ENCODE results near the gene MACF1.

The MACF1 gene

GRCh38 chr1:39425634-39426033 is 221.1 kb downstream of the MACF1 start:
- DNase-seq, result no peak
- no peak for TF ChIP-seq CTCF (IDR thresholded peaks at IDR 0.05; ENCODE audit: low read length)
- TF ChIP-seq EZH2phosphoT487 (IDR thresholded peaks at IDR 0.05; ENCODE audit: low read length), result no peak
- no peak for TF ChIP-seq EZH2 (optimal IDR thresholded peaks at IDR 0.05; ENCODE audit: low read depth, low read length)
- H2AFZ ChIP-seq (ENCODE audit: low read length), result no peak overlapping the region
- H3K27ac ChIP-seq (ENCODE audit: low read length), result no peak overlapping the region
- H4K20me1 ChIP-seq (ENCODE audit: insufficient read depth, low read length), result no peaks in the 10 kb centered on the region
- no peaks in the 10 kb centered on the region for H3K27me3 ChIP-seq (replicated peaks; ENCODE audit: insufficient read depth, low read length)
- H3K4me3 ChIP-seq (ENCODE audit: low read length), result no peak overlapping the region
- H3K9me2 ChIP-seq (replicated peaks; ENCODE audit: insufficient read depth, low read length), result no peaks in the 10 kb centered on the region
- no peaks in the 10 kb centered on the region for H3K9me3 ChIP-seq (replicated peaks; ENCODE audit: insufficient read depth, low read length)
- H3F3A ChIP-seq (ENCODE audit: insufficient read depth, low read length), result no peaks in the 10 kb centered on the region; the same call in 1 of the 2 replicates
- H3K79me2 ChIP-seq (ENCODE audit: low read length), result peaks cover 19% of the 10 kb centered on the region
- H3K4me1 ChIP-seq (ENCODE audit: low read length), result 0 out of 2 replicates have a peak, but pooled peaks cover under 1% of the 10 kb centered on the region
- no peak overlapping the region for H3K4me2 ChIP-seq (ENCODE audit: low read depth, low read length)
- no peak overlapping the region for H3K9ac ChIP-seq (ENCODE audit: low read length)
- H3K36me3 ChIP-seq (replicated peaks; ENCODE audit: insufficient read depth, low read length), result peaks cover 21% of the 10 kb centered on the region; the same call in 1 of the 2 replicates

- Histone ChIP-seq H2AFZ (ENCODE audit: low read length) (no peak overlapping the region), H3K9ac (ENCODE audit: low read length) (no peak overlapping the region), H3K79me2 (ENCODE audit: low read length) (peaks cover 16% of the 10 kb centered on the region), H3K9me2 (replicated peaks; ENCODE audit: insufficient read depth, low read length) (no peaks in the 10 kb centered on the region), H3K36me3 (replicated peaks; ENCODE audit: insufficient read depth, low read length) (peaks cover 27% of the 10 kb centered on the region; the same call in 1 of the 2 replicates), H3K4me2 (ENCODE audit: low read depth, low read length) (no peak overlapping the region), H3K4me3 (ENCODE audit: low read length) (no peak overlapping the region), H3K27me3 (replicated peaks; ENCODE audit: insufficient read depth, low read length) (no peaks in the 10 kb centered on the region), H3K27ac (ENCODE audit: low read length) (no peak overlapping the region), H4K20me1 (ENCODE audit: insufficient read depth, low read length) (no peaks in the 10 kb centered on the region), H3K4me1 (ENCODE audit: low read length) (no peaks in the 10 kb centered on the region), H3F3A (ENCODE audit: insufficient read depth, low read length) (no peaks in the 10 kb centered on the region; the same call in 1 of the 2 replicates), H3K9me3 (replicated peaks; ENCODE audit: insufficient read depth, low read length) (no peaks in the 10 kb centered on the region)
- no peak for DNase-seq
- no peak for TF ChIP-seq EZH2phosphoT487 (IDR thresholded peaks at IDR 0.05; ENCODE audit: low read length)
- TF ChIP-seq EZH2 (optimal IDR thresholded peaks at IDR 0.05; ENCODE audit: low read depth, low read length), result no peak
- no peak for TF ChIP-seq CTCF (IDR thresholded peaks at IDR 0.05; ENCODE audit: low read length)
These were observed 221.9 kb downstream of the MACF1 start for GRCh38 chr1:39426346-39426745.

GRCh38 chr1:39427374-39427773 is 222.9 kb downstream of the MACF1 start:
- Histone ChIP-seq H3K79me2 (ENCODE audit: low read length) (peaks cover 12% of the 10 kb centered on the region), H2AFZ (ENCODE audit: low read length) (no peak overlapping the region), H3K9ac (ENCODE audit: low read length) (no peak overlapping the region), H3K9me2 (replicated peaks; ENCODE audit: insufficient read depth, low read length) (no peaks in the 10 kb centered on the region), H3K9me3 (replicated peaks; ENCODE audit: insufficient read depth, low read length) (no peaks in the 10 kb centered on the region), H3K27me3 (replicated peaks; ENCODE audit: insufficient read depth, low read length) (no peaks in the 10 kb centered on the region), H3K27ac (ENCODE audit: low read length) (no peak overlapping the region), H3F3A (ENCODE audit: insufficient read depth, low read length) (no peaks in the 10 kb centered on the region; the same call in 1 of the 2 replicates), H3K4me1 (ENCODE audit: low read length) (no peaks in the 10 kb centered on the region), H3K4me2 (ENCODE audit: low read depth, low read length) (no peak overlapping the region), H4K20me1 (ENCODE audit: insufficient read depth, low read length) (no peaks in the 10 kb centered on the region), H3K4me3 (ENCODE audit: low read length) (no peak overlapping the region), H3K36me3 (replicated peaks; ENCODE audit: insufficient read depth, low read length) (peaks cover 24% of the 10 kb centered on the region; the same call in 1 of the 2 replicates)
- TF ChIP-seq EZH2phosphoT487 (IDR thresholded peaks at IDR 0.05; ENCODE audit: low read length) (no peak), CTCF (IDR thresholded peaks at IDR 0.05; ENCODE audit: low read length) (no peak), EZH2 (optimal IDR thresholded peaks at IDR 0.05; ENCODE audit: low read depth, low read length) (no peak)
- DNase-seq, result no peak
